HG02870 (cell line): Measurements from ENCODE around the gene NT5E.
A peak's percentile ranks its signal among the peaks of the same experiment; 100 is the strongest.
"Not testable (repeated sequence)": the region's sequence is repeated elsewhere in the genome, so short reads cannot be mapped to it uniquely, and the experiment has no call there.

Experiments
- ATAC-seq: cut with Tn5 transposase; IDR thresholded peaks from one replicate; pipeline ENCODE4 v1.9.1; 2021; ENCODE audit warnings: mild to moderate bottlenecking, moderate library complexity; ENCODE audit not compliant: unreplicated experiment

Gene NT5E

GRCh38 chr6:85484948-85485347 lies 35.1 kb downstream of the NT5E start:
- no peak for ATAC-seq

GRCh38 chr6:85490516-85491248 lies 40.8 kb downstream of the NT5E start:
- no peak for ATAC-seq

- no peak for ATAC-seq
Measured at GRCh38 chr6:85493389-85493788, 43.5 kb downstream of the NT5E start.

- no peak for ATAC-seq
Measured at GRCh38 chr6:85494547-85495536, 45.0 kb downstream of the NT5E start.

- peak; percentile 67 for ATAC-seq
Measured at GRCh38 chr6:85496009-85496579, 46.2 kb downstream of the NT5E start.

GRCh38 chr6:85496856-85497255 lies 47.0 kb downstream of the NT5E start:
- no peak for ATAC-seq

GRCh38 chr6:85498596-85499258 lies 48.8 kb downstream of the NT5E start:
- ATAC-seq: no peak

GRCh38 chr6:85506441-85507093 lies 56.7 kb downstream of the NT5E start:
- ATAC-seq: peak; percentile 82

GRCh38 chr6:85516168-85516567 lies 66.3 kb downstream of the NT5E start:
- no peak for ATAC-seq

GRCh38 chr6:85524281-85524680 lies 74.4 kb downstream of the NT5E start:
- not testable (repeated sequence) for ATAC-seq

- ATAC-seq: no peak
Measured at GRCh38 chr6:85537055-85537494, 87.2 kb downstream of the NT5E start.

GRCh38 chr6:85544776-85545175 lies 94.9 kb downstream of the NT5E start:
- no peak for ATAC-seq
